Progenitor cell of endocrine pancreas (in vitro differentiated cells): Measurements from ENCODE around the gene FUZ. TPM values are rescaled to one million over a fixed set of nuclear protein-coding genes. Genes with fewer than 3 reads are reported as not detected.

Source experiments
- DNase-seq: peaks from one replicate; pipeline ENCODE4 v3.0.0; 2021; ENCODE audit warnings: low spot score; ENCODE audit not compliant: unreplicated experiment
- H3K27ac Mint-ChIP-seq: 2 replicates; pipeline ENCODE4 v1.8.0; 2021; ENCODE audit warnings: mild to moderate bottlenecking, moderate library complexity, mixed read lengths
- H3K27me3 Mint-ChIP-seq: 2 replicates; pipeline ENCODE4 v1.8.0; 2021; ENCODE audit warnings: mixed read lengths
- H3K36me3 Mint-ChIP-seq: 2 replicates; pipeline ENCODE4 v1.8.0; 2022; ENCODE audit warnings: mixed read lengths; ENCODE audit not compliant: insufficient read depth
- H3K4me1 Mint-ChIP-seq: 2 replicates; pipeline ENCODE4 v1.8.0; 2021; ENCODE audit warnings: low read depth, mixed read lengths
- H3K4me3 Mint-ChIP-seq: 2 replicates; pipeline ENCODE4 v1.8.0; 2021; ENCODE audit warnings: low read depth, mild to moderate bottlenecking, moderate library complexity, mixed read lengths
- H3K9me3 Mint-ChIP-seq: 2 replicates; pipeline ENCODE4 v1.8.0; 2021; ENCODE audit warnings: low read depth, mixed read lengths
- CTCF ChIP-seq: fragments of 200-600 bp; sonication (generic); IDR thresholded peaks from one replicate; pipeline ENCODE4 v1.5.0; 2021; ENCODE audit warnings: antibody characterized with exemption, mild to moderate bottlenecking; ENCODE audit not compliant: unreplicated experiment
- total RNA-seq: library from RNA; stranded (reverse); gene quantifications from 2 replicates; pipeline ENCODE4 v1.2.1, GENCODE V29; 2021

The FUZ gene
- total RNA-seq, 1 donor from 2014 or later, result 40.0 TPM

GRCh38 chr19:49844138-49845095 is 31.3 kb upstream of the FUZ start:
- H3K36me3 Mint-ChIP-seq, result peaks cover 23% of the 10 kb centered on the region
- H3K4me1 Mint-ChIP-seq, result peaks cover 8% of the 10 kb centered on the region
- no peak for DNase-seq
- no peaks in the 10 kb centered on the region for H3K27me3 Mint-ChIP-seq
- H3K9me3 Mint-ChIP-seq, result peaks cover 3% of the 10 kb centered on the region
- no peak overlapping the region for H3K4me3 Mint-ChIP-seq
- no peak overlapping the region for H3K27ac Mint-ChIP-seq
- TF ChIP-seq CTCF, result no peak

GRCh38 chr19:49843265-49843664 is 30.2 kb upstream of the FUZ start:
- Mint-ChIP-seq H3K4me1 (peaks cover 8% of the 10 kb centered on the region), H3K36me3 (peaks cover 29% of the 10 kb centered on the region), H3K4me3 (no peak overlapping the region), H3K9me3 (no peaks in the 10 kb centered on the region), H3K27ac (no peak overlapping the region), H3K27me3 (no peaks in the 10 kb centered on the region)
- no peak for TF ChIP-seq CTCF
- no peak for DNase-seq

GRCh38 chr19:49840736-49841249 is 27.7 kb upstream of the FUZ start:
- no peak for DNase-seq
- H3K27me3 Mint-ChIP-seq, result no peaks in the 10 kb centered on the region
- H3K4me1 Mint-ChIP-seq, result peaks cover 5% of the 10 kb centered on the region
- no peak for TF ChIP-seq CTCF
- H3K27ac Mint-ChIP-seq, result no peak overlapping the region
- no peak overlapping the region for H3K4me3 Mint-ChIP-seq
- peaks cover 36% of the 10 kb centered on the region for H3K36me3 Mint-ChIP-seq
- no peaks in the 10 kb centered on the region for H3K9me3 Mint-ChIP-seq

GRCh38 chr19:49840321-49840720 is 27.2 kb upstream of the FUZ start:
- peaks cover 3% of the 10 kb centered on the region for H3K4me1 Mint-ChIP-seq
- DNase-seq, result no peak
- TF ChIP-seq CTCF, result no peak
- no peak overlapping the region for H3K27ac Mint-ChIP-seq
- H3K36me3 Mint-ChIP-seq, result peaks cover 36% of the 10 kb centered on the region
- no peaks in the 10 kb centered on the region for H3K27me3 Mint-ChIP-seq
- no peaks in the 10 kb centered on the region for H3K9me3 Mint-ChIP-seq
- no peak overlapping the region for H3K4me3 Mint-ChIP-seq

- no peaks in the 10 kb centered on the region for H3K27me3 Mint-ChIP-seq
- TF ChIP-seq CTCF, result no peak
- DNase-seq, result no peak
- no peak overlapping the region for H3K27ac Mint-ChIP-seq
- H3K4me1 Mint-ChIP-seq, result no peaks in the 10 kb centered on the region
- H3K4me3 Mint-ChIP-seq, result no peak overlapping the region
- no peaks in the 10 kb centered on the region for H3K9me3 Mint-ChIP-seq
- H3K36me3 Mint-ChIP-seq, result peaks cover 38% of the 10 kb centered on the region
Observed at GRCh38 chr19:49839713-49840112, 26.6 kb upstream of the FUZ start.
